K562 (cell line): ENCODE results near the gene BIRC5. TPM values are rescaled to one million over a fixed set of nuclear protein-coding genes. Genes with fewer than 3 reads are reported as not detected.

Experiments used
- AFF1 ChIP-seq, 2 experiments: fragments of 450-650 bp; IDR thresholded peaks; 2 replicates each; pipeline ENCODE4 v1.6.1; 2018; ENCODE audit warnings: mild to moderate bottlenecking in 2 of 2, low read depth in 1 of 2; ENCODE audit not compliant: partially characterized antibody in 2 of 2
- CBX8 ChIP-seq: fragments of 200-600 bp; sonication (generic); IDR thresholded peaks from 2 replicates; pipeline ENCODE4 v1.6.1; 2012; ENCODE audit warnings: borderline replicate concordance, mixed run types, low read depth, mild to moderate bottlenecking, moderate library complexity, mixed read lengths, low read length, control low read depth, inconsistent platforms; ENCODE audit not compliant: poor library complexity, severe bottlenecking; ENCODE audit errors: extremely low read depth
- CTCF ChIP-seq, 3 experiments: IDR thresholded peaks in 2 of 3; conservative IDR thresholded peaks in 1 of 3; 2 replicates each; pipeline ENCODE4 v1.5.1; 2011 to 2012; ENCODE audit warnings: low read length in 3 of 3, mild to moderate bottlenecking in 3 of 3, control low read depth in 2 of 3, improper control_type of control experiment in 1 of 3, inconsistent platforms in 1 of 3, low read depth in 1 of 3, mixed read lengths in 1 of 3, moderate library complexity in 1 of 3; ENCODE audit not compliant: insufficient read depth in 2 of 3
- ETS1 ChIP-seq: conservative IDR thresholded peaks from 2 replicates; pipeline ENCODE4 v1.6.1; 2011; ENCODE audit warnings: low read depth, mild to moderate bottlenecking, low read length; ENCODE audit not compliant: control insufficient read depth
- EWSR1 ChIP-seq: fragments of 450-650 bp; IDR thresholded peaks from 2 replicates; pipeline ENCODE4 v1.6.1; 2018; ENCODE audit warnings: borderline replicate concordance, mild to moderate bottlenecking, low read depth, moderate library complexity; ENCODE audit not compliant: partially characterized antibody
- FOXK2 ChIP-seq, 2 experiments: fragments of 450-650 bp; IDR thresholded peaks in 1 of 2; conservative IDR thresholded peaks in 1 of 2; 2 replicates each; pipeline ENCODE4 v1.6.1; 2016; ENCODE audit warnings: low read depth in 2 of 2, mild to moderate bottlenecking in 1 of 2
- KDM1A ChIP-seq, 2 experiments: fragments of 450-650 bp; IDR thresholded peaks; 2 replicates each; pipeline ENCODE4 v1.6.1; 2016; ENCODE audit warnings: mild to moderate bottlenecking in 2 of 2
- NONO ChIP-seq, 2 experiments: fragments of 200-400 bp in 1 of 2; fragments of 450-650 bp in 1 of 2; formaldehyde crosslinking in 1 of 2; IDR thresholded peaks; 2 replicates each; pipeline ENCODE4 v1.6.1; 2017; ENCODE audit warnings: low read depth in 2 of 2, mild to moderate bottlenecking in 2 of 2, moderate library complexity in 2 of 2, low read length in 1 of 2
- NR0B1 ChIP-seq: fragments of 450-650 bp; IDR thresholded peaks from one replicate; pipeline ENCODE4 v1.6.1; 2018; ENCODE audit warnings: mild to moderate bottlenecking, moderate library complexity; ENCODE audit not compliant: partially characterized antibody
- POLR3G ChIP-seq: IDR thresholded peaks from 2 replicates; pipeline ENCODE4 v1.6.1; 2011; ENCODE audit not compliant: insufficient read length, insufficient replicate concordance; ENCODE audit errors: extremely low read depth
- ZBTB26 ChIP-seq: fragments of 450-650 bp; formaldehyde crosslinking; IDR thresholded peaks from 2 replicates; pipeline ENCODE4 v1.4.0; 2022; ENCODE audit warnings: missing genetic modification characterization
- ZNF12 ChIP-seq: sonication (generic); formaldehyde crosslinking; IDR thresholded peaks from 2 replicates; pipeline ENCODE4 v1.4.0; 2020; ENCODE audit warnings: mild to moderate bottlenecking, missing genetic modification reagents
- ZNF282 ChIP-seq: sonication (generic); formaldehyde crosslinking; IDR thresholded peaks from 2 replicates; pipeline ENCODE4 v1.8.1; 2023; ENCODE audit warnings: missing genetic modification reagents
- ZNF445 ChIP-seq: fragments of 250-450 bp; sonication (Bioruptor Pico); IDR thresholded peaks from 2 replicates; pipeline ENCODE4 v1.4.0; 2020; ENCODE audit warnings: low read depth, mild to moderate bottlenecking, moderate library complexity
- ZNF583 ChIP-seq: fragments of 250-450 bp; sonication (Bioruptor Pico); IDR thresholded peaks from 2 replicates; pipeline ENCODE4 v1.4.0; 2020
- polyA plus RNA-seq, 8 experiments: library from polyadenylated mRNA; depleted of rRNA in 4 of 8; stranded (reverse) in 5 of 8; unstranded in 3 of 8; fragments of >200 nt; fragmentation: Nextera tagmentation in 2 of 8; fragmentation: Illumina TruSeq in 1 of 8; extraction: Ambion mirVana in 2 of 8; extraction: Trizol in 1 of 8; gene quantifications; 2 replicates each; pipeline versions ENCODE4 v1.2.1 to v1.2.3, GENCODE V29; 2011 to 2014; ENCODE audit warnings: inconsistent platforms in 1 of 8, missing spikeins in 1 of 8
- total RNA-seq, 7 experiments: library from RNA; depleted of rRNA in 6 of 7; stranded (reverse); fragments of >200 nt in 6 of 7; fragmentation: Illumina TruSeq in 2 of 7; extraction: Trizol in 2 of 7; gene quantifications; 2 replicates each; pipeline versions ENCODE4 v1.2.1 to v1.2.3, GENCODE V29; 2011 to 2021; ENCODE audit warnings: low replicate concordance in 1 of 7

The BIRC5 gene
- total and polyA plus RNA-seq, 9 of the 15 experiments (the other 6 are each of a cell fraction or from before 2014, with no cell fraction given) = 64.4 to 140 (median 101) TPM

GRCh38 chr17:78263063-78263735 is 49.1 kb downstream of the BIRC5 start (continued):
- TF ChIP-seq AFF1 (IDR thresholded peaks at IDR 0.05; ENCODE audit: low read depth in 1 of 2, partially characterized antibody in 2 of 2) = peak in 1 of 2 experiments; percentile 74
- TF ChIP-seq KDM1A (IDR thresholded peaks at IDR 0.05) = no peak
- TF ChIP-seq ZNF445 = no peak
- peak; percentile 88 to 91 for TF ChIP-seq FOXK2 (conservative IDR thresholded peaks at IDR 0.05 in 1 of 2, IDR thresholded peaks at IDR 0.05 in 1 of 2; ENCODE audit: low read depth in 2 of 2)
- TF ChIP-seq ETS1 = 0 out of 2 replicates have a peak, but pooled peaks have one; percentile 43
- no peak for TF ChIP-seq NR0B1
- no peak for TF ChIP-seq CTCF (IDR thresholded peaks at IDR 0.05 in 2 of 3, conservative IDR thresholded peaks at IDR 0.05 in 1 of 3; ENCODE audit: insufficient read depth in 2 of 3, low read depth in 1 of 3, low read length in 3 of 3)
- TF ChIP-seq ZNF12 (CRISPR knock-in tag) = no peak
- TF ChIP-seq ZNF583 (CRISPR knock-in tag) = peak; percentile 75
- TF ChIP-seq ZNF282 (CRISPR knock-in tag) = no peak
- no peak for TF ChIP-seq CBX8
- TF ChIP-seq EWSR1 = no peak
- TF ChIP-seq ZBTB26 = 0 out of 2 replicates have a peak, but pooled peaks have one; percentile 12
- TF ChIP-seq POLR3G = no peak
- 0 out of 4 replicates have a peak, but pooled peaks of 1 of the 2 experiments have one; percentile 19 for TF ChIP-seq NONO (IDR thresholded peaks at IDR 0.05; ENCODE audit: low read depth in 2 of 2, low read length in 1 of 2)
